Measurements from ENCODE around the gene INO80.

- no peak for TF ChIP-seq CTCF (conservative IDR thresholded peaks at IDR 0.05)
- TF ChIP-seq ZFX (IDR thresholded peaks at IDR 0.05), result no peak
Observed at GRCh38 chr15:40960925-40961324, 155.2 kb downstream of the INO80 start.

All from C4-2B (cell line).